Retinal pigment epithelial cell (primary cell): Measurements from ENCODE around the gene IRF5.

Experiments
- DNase-seq: peaks from one replicate; pipeline ENCODE4 v3.0.0-alpha.2; 2010; ENCODE audit warnings: low read depth
- H3K4me3 ChIP-seq: 2 replicates; pipeline ENCODE4 v1.5.1; 2011; ENCODE audit warnings: mild to moderate bottlenecking, low read length, control low read depth, moderate library complexity
- CTCF ChIP-seq: conservative IDR thresholded peaks from 2 replicates; pipeline ENCODE4 v1.5.1; 2011; ENCODE audit warnings: low read depth, low read length, control low read depth, inconsistent platforms

Gene IRF5

GRCh38 chr7:128962899-128963298, 25.2 kb downstream of the IRF5 start:
- no peak for TF ChIP-seq CTCF
- H3K4me3 ChIP-seq: no peak overlapping the region
- DNase-seq: no peak

GRCh38 chr7:128963327-128963757, 25.6 kb downstream of the IRF5 start:
- peak; percentile 55 for DNase-seq
- H3K4me3 ChIP-seq: no peak overlapping the region
- no peak for TF ChIP-seq CTCF

GRCh38 chr7:128968624-128969023, 30.9 kb downstream of the IRF5 start:
- TF ChIP-seq CTCF: no peak
- DNase-seq: no peak

GRCh38 chr7:128974241-128974934, 36.7 kb downstream of the IRF5 start:
- H3K4me3 ChIP-seq: no peak overlapping the region
- peak; percentile 26 for DNase-seq
- no peak for TF ChIP-seq CTCF

More at GRCh38 chr7:128968624-128969023, 30.9 kb downstream of the IRF5 start:
- no peak overlapping the region for H3K4me3 ChIP-seq

- no peak for TF ChIP-seq CTCF
- H3K4me3 ChIP-seq: no peak overlapping the region
- DNase-seq: no peak
These were observed 44.4 kb downstream of the IRF5 start for GRCh38 chr7:128982105-128982504.

GRCh38 chr7:128985660-128986059, 47.9 kb downstream of the IRF5 start:
- no peak for TF ChIP-seq CTCF
- DNase-seq: no peak
- no peak overlapping the region for H3K4me3 ChIP-seq

- DNase-seq: no peak
- TF ChIP-seq CTCF: no peak
- H3K4me3 ChIP-seq: no peak overlapping the region
These were observed 48.9 kb downstream of the IRF5 start for GRCh38 chr7:128986609-128987008.
